DND-41 (cell line): ENCODE data around the gene GNG10.
A peak's percentile ranks its signal among the peaks of the same experiment; 100 is the strongest.

Experiments
- EZH2 ChIP-seq: IDR thresholded peaks from 3 replicates; pipeline ENCODE4 v1.6.1; 2012; ENCODE audit warnings: borderline replicate concordance, low read depth, mild to moderate bottlenecking, moderate library complexity, low read length, inconsistent platforms; ENCODE audit not compliant: severe bottlenecking
- TF ChIP-seq, protein P1 (sequence below): IDR thresholded peaks from 2 replicates; pipeline ENCODE4 v1.5.1; 2012; ENCODE audit warnings: borderline replicate concordance, low read length, moderate library complexity, mild to moderate bottlenecking; ENCODE audit not compliant: poor library complexity, severe bottlenecking; ENCODE audit errors: extremely low read depth

DNA sequence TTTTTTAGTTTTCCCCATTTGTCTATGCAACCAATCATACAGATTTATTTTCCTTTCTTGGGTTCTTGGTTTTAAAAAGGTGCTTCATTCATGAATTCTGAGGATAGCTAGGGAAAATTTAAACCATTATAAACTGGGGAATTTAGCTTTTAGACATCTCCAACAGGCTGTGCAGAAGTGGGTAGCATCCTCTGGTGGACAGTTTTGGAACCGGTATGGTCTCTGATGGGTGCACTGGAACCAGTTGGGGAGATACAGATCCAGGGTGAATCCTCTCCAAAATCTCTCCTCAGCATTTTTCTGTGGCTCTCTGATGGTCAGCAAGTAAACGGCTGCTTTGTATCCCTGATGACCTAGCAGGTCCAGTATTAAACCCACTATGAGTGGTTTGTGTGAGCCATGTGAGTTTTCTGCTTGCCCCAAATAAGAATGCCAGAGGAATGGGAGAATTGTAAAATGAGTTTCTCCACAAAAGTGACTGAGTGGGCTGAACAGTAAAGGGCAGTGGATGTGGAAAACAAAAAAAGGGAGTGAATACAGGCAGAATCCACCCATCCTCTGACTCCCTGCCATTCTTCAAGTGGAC is 39.4 kb upstream of the GNG10 start:
- TF ChIP-seq, protein P1, sequence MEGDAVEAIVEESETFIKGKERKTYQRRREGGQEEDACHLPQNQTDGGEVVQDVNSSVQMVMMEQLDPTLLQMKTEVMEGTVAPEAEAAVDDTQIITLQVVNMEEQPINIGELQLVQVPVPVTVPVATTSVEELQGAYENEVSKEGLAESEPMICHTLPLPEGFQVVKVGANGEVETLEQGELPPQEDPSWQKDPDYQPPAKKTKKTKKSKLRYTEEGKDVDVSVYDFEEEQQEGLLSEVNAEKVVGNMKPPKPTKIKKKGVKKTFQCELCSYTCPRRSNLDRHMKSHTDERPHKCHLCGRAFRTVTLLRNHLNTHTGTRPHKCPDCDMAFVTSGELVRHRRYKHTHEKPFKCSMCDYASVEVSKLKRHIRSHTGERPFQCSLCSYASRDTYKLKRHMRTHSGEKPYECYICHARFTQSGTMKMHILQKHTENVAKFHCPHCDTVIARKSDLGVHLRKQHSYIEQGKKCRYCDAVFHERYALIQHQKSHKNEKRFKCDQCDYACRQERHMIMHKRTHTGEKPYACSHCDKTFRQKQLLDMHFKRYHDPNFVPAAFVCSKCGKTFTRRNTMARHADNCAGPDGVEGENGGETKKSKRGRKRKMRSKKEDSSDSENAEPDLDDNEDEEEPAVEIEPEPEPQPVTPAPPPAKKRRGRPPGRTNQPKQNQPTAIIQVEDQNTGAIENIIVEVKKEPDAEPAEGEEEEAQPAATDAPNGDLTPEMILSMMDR, result peak; percentile 68
- no peak for TF ChIP-seq EZH2
